ENCODE data around the gene POLN.
A peak's percentile ranks its signal among the peaks of the same experiment; 100 is the strongest.

POLN gene

DNA sequence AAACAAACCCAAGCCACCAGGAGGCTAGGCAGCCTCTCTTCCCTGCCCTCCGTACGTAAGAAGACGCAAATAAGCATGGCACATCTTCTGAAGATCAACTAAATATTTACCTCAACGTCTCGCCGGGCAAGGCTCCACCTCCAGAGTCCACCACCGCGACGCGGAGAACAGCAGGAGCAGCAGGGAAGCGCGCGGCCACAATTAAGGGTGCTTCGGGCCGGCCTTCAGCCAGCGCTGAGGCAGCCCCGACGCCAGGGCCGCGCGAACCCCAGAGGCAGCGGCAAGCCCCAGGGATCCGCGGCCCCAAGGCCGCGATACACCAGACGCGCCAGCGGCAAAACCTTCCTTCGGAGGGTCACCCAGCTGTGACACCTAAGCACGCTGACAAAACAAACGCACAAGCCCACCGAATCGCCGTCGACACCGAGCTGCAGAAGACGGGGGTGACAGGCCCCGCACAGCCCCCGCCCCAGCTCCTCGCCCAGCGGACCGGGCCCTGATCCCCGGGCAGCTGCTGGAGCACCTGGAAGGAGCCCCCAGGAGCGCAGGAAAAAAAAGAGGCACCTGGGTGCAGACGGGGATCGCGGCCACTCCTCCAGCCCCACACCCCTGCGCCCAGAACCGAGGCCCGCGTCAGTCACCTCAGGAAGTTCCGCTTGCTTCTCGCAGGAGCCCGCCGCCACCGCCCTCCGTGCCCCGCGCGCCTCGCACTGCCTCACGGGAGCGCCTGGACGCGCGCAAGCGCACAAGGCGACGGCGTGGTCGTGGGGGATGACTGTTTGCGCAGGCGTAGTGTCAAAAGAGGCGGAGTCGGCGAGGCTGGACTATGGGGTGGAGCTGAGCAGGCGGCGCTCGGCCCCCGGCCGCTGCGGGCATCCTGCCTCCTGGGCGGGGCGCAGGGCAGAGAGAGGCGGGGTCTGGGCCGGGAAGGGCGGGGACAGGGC lies at the start of gene POLN, which contains the start of gene HAUS3:
TSS of gene POLN (minus strand) at position 712 of the 944 bp plus-strand sequence. CDS start 12,890 bp downstream, outside the sequence.
TSS of gene HAUS3 (minus strand) at position 712 of the 944 bp plus-strand sequence. CDS start 1,175 bp downstream, outside the sequence.
- peak; percentile 96 for DNase-seq (ENCODE audit: low spot score)

DNA sequence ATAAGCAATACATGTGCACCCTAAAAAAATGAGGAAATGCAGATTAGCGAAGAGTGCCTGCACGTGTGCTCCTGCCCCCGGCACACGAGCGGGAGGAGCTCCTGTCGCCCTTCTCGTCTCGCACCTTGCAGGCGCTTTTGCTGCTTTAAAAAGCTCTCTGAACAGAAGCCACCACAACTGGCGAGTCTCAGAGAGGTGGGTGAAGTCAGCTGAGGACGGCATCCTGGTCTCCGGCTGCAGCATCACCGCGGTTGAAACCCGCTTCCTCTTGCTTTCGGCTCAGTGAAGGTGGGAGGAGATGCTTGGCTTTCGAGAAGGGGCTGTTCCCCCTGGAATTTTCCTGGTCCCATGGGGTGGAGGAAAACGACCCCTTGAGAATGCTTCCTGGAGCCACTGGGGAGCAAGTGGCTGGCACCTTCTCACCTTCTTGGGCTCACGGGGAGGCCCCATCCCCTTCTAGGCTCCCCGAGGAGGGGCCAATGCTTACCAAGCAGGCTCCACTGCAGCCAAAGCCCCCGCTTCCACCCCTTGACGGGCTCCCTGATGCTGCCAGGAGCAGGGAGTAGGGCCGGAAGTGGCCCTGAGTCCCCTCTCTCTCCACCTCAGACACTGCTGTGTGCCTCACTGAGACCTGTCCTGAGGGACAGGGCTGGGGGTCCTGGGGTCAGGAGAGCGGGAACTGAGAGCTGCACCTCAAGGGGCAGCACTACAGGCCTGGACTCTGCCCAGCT lies 49.2 kb upstream of the POLN start:
- peak; percentile 44 for DNase-seq (ENCODE audit: low spot score)

DNA sequence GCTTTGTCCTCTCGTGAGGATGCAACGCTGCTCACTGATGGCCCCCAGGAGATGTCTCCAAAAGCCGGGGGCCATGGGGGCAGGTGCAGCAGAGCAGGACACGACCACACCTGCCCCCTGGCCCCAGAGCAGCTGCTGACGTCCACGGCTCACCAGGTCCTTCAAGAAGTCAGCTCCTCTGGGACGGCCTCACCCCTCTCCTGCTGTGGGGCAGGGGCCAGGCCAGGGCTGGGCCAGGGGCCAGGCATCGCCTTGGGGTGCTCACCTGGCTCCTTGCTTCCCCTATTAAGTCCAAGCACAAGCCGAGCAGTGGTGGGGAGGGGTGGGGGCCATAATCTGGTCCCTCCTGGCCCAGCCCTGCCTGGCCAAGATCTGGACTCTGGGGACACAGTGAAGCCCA lies 48.6 kb upstream of the POLN start:
- DNase-seq (ENCODE audit: low spot score), result no peak

DNA sequence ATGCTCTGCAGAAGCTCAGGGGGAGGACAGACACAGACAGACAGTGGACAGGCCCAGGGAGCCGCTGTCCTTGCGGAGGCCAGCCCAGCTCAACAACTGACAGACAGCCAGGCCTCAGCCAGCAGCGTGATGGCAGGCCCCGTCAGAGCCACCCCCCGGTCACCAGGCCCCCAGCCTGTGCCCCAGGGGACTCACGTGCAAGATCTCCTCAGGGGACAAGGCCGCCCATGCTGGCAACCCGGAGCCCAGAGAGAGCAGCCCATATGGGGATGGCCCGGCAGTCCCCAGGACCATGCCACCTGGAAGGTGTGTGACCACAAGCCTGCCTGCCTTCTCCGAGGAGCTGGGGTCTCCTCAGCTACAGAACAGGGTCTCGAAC lies 48.0 kb upstream of the POLN start:
- no peak for DNase-seq (ENCODE audit: low spot score)

DNA sequence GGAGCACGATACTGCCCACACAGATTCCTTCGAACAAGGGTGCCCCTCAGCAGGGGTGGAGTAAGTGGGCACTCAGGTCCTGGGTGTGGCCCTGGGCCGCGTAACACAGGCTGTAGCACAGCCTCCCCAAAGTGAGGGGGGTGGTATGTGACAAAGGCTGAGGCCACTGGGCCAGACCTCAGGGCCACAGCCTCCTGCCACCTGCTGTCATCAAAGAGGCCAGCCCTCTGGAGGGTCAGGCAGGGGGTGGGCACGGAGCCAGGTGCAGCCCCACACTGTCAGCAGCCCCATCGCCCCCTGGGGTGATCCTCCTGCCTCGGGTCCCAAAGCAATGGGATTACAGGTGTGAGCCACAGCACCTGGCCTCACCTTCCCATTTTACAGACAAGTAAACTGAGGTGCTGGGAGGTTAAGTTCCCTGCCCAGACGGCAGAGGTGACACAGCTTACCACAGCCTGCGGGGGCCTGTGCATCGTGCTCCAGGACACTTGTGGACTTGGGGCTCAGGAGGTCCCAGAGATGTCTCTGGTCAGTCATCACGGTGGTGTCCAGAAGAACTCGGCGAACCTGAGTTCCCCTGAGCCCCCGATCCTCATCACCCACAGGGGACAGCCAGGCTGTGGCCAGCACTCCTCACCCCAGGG lies 47.5 kb upstream of the POLN start:
- DNase-seq (ENCODE audit: low spot score), result no peak

DNA sequence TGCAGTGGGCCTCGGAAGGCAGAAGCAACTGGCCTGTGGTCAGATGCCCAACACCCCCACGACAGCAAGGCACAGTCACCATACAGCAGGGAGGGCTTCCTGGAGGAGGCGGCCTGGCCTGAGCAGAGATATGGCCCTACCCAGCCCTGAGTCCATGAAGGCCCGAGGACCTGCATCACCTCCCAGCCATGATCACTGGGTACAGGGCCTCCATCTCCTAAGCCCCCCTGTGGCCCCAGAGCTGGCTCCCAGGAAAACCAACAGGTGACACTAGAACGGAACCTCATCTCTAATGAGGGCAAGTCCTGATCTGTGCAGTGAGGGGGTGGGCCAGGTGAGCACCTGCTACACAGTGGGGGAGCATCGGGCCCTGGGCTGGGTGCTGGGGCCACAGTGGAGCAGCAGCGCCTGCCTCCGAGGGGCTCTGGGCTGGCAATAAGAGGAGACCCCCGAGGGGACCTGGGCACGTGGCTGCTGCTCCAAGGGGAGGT lies 46.2 kb upstream of the POLN start:
- no peak for DNase-seq (ENCODE audit: low spot score)

DNA sequence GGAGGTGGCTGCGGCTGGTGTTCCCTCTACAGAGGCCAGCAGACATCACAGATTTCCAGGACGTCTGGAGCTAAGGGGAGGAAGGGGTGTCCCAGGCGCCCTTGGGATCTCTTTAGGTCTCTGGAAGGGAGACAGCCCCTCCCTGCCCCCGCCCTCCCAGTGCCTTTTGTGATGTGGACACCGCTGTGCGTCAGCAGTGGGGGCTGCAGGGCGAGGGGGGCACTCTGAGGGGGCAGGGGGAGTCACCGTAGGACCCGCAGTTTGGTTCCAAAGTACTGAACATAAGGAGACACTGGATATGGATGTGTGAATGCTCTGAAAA lies 45.6 kb upstream of the POLN start:
- no peak for DNase-seq (ENCODE audit: low spot score)

DNA sequence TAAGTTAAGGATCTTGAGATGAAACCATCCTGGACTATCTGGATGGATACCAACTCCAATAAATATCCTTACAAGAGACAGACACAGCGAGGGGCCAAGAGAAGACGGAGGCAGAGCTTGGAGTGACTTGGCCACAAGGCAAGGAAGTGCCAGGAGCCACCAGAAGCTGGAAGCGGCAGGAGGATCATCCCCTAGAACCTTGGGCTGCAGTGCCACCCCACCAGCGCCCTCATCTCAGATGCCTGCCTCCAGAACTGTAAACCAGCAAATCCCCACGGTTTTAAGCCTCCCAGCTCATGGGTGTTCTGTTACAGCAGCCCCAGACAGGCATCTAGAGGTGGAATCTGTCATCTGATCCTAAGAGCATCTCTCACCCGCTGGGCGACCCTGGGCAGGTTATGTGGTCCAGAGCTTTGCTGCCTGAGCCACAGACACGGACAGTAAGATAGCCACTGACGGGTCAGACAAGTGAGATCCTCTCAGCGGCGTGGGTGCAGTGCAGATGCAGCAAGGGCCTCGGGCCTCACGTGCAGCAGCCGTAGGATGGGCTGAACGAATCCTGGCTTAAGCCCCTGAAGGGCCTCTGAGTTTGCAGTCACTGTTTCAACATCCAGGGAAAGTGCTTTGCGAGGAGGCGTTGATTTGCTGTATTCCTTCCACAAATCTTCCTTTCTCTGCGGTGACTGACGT lies 45.1 kb upstream of the POLN start:
- no peak for DNase-seq (ENCODE audit: low spot score)

DNA sequence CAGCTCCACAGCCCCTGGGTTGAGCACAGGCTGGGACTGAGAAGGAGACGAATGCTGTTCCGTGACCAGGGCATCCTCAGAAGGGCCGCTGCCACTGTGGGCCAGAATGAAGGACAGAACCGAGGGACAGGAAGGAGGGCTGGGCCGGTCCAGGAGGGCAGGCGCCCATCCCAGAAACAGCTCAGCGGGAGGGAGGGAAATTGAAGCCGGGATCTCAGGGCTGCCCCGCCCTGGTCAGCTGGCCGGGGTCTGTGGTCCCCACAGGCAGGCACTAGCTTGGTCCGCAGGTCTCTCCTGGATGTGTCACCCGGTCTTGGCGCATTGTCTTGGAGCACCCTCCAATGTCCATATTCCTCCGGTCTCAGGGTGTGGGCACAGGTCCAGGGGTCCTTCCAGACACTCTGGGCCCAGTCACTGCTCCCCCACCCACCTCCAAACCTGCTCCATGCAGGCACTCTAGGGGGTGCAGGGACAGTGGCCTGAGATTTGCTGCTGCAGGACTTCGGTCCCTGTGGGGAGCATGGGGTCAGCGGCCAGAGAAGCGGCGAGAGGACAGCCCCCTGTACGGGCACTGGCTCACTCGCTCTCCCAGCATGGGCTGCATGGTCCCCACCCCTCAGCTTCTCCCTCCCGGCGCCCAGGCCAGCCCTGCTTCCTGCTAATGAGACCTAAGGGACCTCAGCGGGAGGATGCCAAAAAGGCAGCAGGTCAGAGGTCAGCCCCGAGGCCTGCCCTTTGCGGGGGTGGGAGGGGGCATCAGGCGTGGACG lies 43.9 kb upstream of the POLN start:
- DNase-seq (ENCODE audit: low spot score), result no peak

DNA sequence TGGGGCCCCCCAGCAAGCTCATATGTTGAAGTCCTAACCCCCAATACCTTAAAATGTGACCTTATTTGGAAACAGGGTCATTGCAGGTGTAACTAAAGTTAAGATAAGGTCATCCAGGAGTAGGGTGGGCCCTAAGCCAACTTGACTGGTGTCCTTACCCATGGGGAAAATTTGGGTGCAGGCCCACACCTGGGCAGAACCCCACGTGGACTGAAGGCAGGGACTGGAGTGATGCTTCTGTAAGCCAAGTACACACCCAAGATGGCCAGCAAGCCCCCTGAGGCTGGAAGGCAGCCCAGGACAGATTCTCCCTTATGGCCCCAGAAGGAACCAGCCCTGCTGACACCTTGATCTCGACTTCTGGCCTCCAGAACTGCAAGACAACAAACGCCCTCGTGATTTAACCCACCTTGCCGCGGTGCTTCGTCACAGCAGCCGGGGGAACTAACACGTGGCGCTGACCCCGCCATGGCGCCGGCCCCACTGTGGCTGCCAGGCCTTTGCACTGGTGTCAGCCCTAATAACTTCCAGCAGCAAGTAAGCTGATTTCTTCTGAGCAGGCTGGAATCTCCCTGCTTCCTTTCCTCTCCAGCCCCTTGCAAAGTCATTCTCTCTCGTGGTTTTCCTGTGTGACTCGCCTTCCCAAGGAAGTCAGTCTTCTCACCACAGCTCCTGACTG lies 43.2 kb upstream of the POLN start:
- DNase-seq (ENCODE audit: low spot score), result no peak

DNA sequence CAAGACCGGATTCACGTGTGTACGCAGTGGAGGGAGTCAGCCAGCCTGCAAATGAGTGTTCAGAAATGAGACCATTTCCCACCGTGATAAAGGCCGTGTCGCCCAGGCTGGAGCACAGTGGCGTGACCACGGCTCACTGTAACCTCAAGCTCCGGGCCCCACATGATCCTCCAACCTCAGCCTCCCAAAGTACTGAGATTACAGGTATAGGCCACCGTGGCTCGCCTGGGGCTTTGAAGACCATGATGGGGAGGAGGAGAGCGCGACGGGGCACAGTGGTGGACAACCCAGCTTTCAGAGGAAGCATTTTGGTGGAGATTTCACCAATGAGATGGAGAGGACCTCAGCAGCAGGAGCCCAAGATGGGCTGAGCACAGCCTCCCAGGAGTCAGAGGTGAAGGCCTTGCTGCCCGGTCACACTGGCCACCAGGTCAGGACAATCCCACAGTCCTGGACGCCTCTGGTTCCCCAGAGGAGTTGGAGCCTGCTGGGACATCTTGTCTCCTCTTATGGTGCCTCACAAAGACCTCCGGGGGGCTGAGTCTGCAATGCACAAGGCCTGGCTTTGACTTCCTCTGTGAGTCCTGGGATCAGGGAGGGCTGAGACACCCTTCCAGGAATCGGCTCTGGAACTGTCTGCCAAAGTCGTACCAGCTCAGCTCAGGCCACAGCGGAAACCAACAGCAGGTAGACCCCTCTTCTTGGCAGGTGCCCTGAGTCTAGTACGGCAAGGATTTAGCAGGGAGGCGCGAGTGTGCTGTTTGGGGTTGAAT lies 42.4 kb upstream of the POLN start:
- no peak for DNase-seq (ENCODE audit: low spot score)

DNA sequence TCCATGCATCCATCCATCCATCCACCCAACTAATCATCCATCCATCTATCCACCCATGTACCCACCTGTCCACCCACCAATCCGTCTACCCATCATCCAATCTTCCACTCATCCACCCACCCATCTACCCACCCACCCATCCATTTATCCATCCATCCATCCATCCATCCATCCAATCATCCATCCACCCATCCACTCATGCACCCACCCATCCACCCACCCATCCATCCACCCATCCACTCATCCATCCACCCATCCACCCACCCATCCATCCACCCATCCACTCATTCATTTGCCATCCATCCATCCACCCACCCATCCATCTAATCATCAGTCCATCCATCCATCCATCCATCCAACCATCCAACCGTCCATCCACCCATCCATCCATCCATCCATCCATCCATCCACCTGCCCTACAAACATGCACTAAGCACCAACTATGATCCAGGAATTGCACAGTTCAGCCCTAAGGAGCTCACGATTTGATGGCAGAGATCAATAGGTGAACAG lies 41.3 kb upstream of the POLN start:
- DNase-seq (ENCODE audit: low spot score), result no peak

DNA sequence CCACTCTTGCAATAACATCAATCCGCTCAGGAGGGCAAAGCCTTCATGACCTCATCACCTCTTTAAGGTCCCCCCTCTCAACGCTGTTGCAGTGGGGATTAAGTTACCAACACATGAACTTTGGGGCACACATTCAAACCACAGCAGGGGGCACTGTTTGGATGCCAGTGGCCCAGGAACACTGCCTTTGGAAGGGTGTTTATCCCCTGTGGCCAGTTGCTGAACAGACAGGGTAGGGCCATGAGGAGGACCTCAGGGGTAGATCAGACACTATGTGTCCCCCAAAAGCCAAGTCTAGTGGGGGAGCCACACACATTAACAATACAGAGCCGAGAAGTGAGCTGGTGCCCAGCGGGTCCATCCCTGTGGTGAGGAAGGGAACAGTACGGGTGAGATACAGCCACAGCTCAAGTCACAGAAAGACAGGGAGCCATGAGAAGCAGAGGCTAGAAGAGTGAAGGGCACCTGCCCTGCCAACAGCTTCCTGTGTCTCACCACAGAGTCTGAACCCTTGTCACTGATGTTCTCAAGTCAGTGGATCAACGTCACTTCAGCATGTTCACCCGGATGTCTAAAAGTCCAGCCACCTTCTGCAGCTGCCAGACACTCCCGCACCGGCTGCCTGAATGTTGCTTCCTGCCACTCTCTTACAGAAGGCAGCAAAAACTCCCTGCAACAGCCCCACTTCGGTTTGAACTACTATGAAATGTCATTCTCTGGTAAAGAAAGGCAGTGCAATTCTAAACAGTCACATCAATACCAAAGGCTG lies 39.8 kb upstream of the POLN start:
- no peak for DNase-seq (ENCODE audit: low spot score)

DNA sequence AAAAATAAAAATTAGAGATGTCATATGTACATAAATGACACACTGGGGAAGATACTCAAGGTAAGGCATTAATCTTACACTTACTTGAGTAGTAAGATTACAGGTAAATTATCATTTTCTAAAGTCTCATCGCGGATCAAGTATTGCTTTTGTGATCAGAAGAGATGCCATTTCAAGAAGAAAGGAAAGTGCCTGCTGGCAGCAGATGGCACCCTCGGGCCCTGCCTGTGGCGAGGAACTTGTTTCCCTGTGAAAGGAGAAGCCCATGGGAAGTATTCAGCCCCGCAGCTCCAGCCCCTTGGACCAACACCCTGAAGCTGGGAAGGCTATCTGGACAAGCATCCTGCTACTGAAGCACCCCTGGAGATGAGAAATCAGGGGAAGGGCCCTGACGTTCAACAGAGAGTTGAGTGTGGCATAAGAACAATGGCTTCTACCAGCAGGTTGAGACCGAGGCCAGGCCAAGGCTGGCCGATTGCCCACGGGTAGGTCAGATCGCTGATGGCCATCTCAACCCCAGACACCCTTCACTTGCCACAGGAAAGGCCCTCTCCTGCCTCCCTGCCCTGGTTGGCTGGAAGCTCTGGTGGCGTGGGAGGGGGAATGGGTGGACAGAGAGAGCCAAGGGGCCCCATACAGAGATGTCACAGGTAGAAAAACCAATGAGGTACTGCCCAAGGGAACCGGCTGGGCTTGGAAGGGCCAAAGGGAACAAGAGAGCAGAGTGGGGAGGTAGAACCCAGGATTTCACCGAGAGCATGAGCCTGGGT lies 38.8 kb upstream of the POLN start:
- peak; percentile 52 for DNase-seq (ENCODE audit: low spot score)

DNA sequence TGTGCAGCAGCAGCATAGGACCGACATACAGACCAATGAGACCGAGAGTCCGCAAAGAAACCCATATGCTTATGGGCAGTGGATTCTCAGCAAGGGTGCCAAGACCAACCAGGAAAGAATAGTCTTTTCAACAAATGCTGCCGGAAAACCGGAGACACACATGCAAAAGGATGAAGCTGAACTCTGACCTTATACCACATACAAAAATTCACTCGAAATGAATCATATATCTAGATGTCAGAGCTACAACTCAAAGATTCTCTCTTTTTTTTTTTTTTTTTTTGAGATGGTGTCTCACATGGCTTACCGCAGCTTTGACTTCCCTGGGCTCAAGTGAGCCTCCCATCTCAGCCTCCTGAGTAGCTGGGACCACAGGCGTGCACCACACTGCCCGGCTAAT lies 36.0 kb upstream of the POLN start:
- DNase-seq (ENCODE audit: low spot score), result no peak

DNA sequence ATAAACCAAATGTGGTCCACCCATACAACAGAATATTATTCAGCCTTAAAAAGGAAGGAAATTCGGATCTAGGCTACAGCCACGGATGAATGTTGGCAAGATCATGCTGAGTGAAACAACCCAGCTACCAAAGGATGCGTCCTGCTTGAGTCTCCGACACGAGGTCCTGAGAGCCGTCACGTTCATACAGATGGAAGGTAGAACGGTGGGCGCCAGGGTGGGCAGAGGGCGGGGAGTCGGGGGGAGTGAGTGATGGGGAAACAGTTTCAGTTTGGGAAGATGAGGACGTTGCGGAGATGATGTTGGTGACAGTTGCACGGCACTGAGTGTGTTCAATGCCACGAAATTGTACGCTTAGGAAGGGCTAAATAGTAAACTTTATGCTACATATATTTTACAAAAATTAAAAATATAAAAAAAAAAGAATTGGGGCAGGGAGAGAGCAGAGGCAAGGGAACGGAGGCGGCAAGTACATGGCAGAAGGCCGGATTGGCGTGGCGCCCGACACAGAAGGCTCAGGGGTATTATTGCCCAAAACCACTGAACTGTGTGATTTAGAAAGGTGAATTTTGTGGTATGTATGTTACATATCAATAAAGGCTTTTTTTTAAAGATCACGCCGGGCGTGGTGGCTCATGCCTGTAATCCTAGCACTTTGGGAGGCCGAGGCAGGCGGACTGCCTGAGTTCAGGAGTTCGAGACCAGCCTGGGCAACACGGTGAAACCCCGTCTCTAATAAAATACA lies 34.8 kb upstream of the POLN start:
- peak; percentile 77 for DNase-seq (ENCODE audit: low spot score)

DNA sequence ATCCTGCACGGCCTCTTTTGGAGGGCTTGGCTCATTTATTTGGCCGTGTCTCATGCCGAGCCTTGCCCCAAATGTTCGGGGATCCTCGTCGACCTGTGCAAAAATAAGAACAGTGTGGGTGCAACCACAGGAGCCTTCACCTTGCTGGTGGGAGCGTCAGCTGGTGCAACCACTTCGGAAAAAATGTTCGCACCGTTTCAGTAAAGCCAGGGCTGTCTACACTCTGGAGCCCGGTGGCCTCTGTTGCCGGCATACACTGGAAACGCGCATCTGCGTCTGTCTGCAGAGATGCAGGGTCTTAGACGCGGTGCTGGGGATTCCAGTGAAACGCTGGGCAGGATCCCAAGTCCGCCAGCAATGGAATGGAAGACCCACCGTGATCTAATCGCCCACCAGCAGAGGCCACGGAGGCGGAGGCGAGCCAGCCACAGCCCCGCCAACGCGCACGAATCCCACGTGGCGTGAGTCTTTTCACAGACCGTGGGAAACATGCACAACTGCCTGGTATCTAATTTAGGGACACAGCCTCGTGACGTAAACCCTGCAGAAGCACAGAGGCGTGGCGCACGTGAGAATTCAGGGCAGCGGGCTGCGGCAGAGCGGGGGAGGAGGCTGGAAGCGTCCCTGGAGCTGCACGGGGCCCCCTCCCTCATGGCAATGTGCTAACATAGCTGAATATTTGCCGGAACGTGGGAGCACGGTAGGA lies 33.8 kb upstream of the POLN start:
- DNase-seq (ENCODE audit: low spot score), result peak; percentile 39

All from cerebellar cortex (tissue), 1 donor.